GM12891 (cell line): ENCODE data around the gene FN3KRP.

Experiments
- PAX5 ChIP-seq: IDR thresholded peaks from 2 replicates; pipeline ENCODE4 v1.6.1; 2011; ENCODE audit warnings: low read length, moderate library complexity, mild to moderate bottlenecking; ENCODE audit not compliant: insufficient read depth, severe bottlenecking
- POLR2A ChIP-seq: IDR thresholded peaks from 2 replicates; pipeline ENCODE4 v1.6.1; 2011; ENCODE audit warnings: low read depth, low read length, control low read depth
- POLR2AphosphoS5 ChIP-seq: IDR thresholded peaks from 2 replicates; pipeline ENCODE4 v1.6.1; 2011; ENCODE audit warnings: low read depth, low read length, control low read depth
- POU2F2 ChIP-seq: IDR thresholded peaks from 2 replicates; pipeline ENCODE4 v1.6.1; 2011; ENCODE audit warnings: low read depth, mild to moderate bottlenecking, control low read depth, low read length, moderate library complexity
- SPI1 ChIP-seq: IDR thresholded peaks from 2 replicates; pipeline ENCODE4 v1.6.1; 2011; ENCODE audit warnings: low read depth, low read length, control low read depth
- TAF1 ChIP-seq: IDR thresholded peaks from 2 replicates; pipeline ENCODE4 v1.6.1; 2011; ENCODE audit warnings: low read depth, low read length, control low read depth

- TF ChIP-seq POLR2AphosphoS5, result no peak
- no peak for TF ChIP-seq POLR2A
- TF ChIP-seq SPI1, result peak; percentile 49; the same call in 1 of the 2 replicates
- no peak for TF ChIP-seq TAF1
- peak; percentile 90 for TF ChIP-seq PAX5
- TF ChIP-seq POU2F2, result no peak
Measured at GRCh38 chr17:82776454-82776853, 59.9 kb downstream of the FN3KRP start.
